ENCODE results near the gene MC4R. TPM values are rescaled to one million over a fixed set of nuclear protein-coding genes. Genes with fewer than 3 reads are reported as not detected.
"Not testable (repeated sequence)": the region's sequence is repeated elsewhere in the genome, so short reads cannot be mapped to it uniquely, and the experiment has no call there.

The MC4R gene
- polyA plus RNA-seq (ENCODE audit: insufficient read length) = 0.16 TPM

DNA sequence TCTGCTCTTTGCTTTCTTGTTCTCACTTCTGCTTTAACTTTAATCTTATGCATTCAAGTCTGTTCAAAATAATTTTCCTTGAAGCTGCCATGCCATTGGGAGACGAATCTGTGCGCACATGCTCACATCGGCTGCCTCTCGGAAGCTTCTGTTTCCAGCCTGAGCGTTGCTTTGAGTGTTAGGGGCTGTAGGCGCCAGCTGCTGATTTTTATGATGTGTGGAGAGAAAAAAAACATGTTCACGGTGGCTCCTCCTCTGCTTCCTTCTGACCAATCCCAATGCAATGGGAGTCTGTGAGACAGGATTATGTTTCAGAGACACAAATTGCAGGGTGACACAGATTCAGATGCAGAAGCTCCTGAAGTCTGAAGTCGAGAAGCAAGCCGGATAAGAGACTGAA, at the start of gene MC4R:
TSS of gene MC4R (minus strand) at position 180 of the 400 bp plus-strand sequence. CDS start 426 bp downstream, outside the sequence.
- peak; percentile 40 for DNase-seq (ENCODE audit: low read depth)

DNA sequence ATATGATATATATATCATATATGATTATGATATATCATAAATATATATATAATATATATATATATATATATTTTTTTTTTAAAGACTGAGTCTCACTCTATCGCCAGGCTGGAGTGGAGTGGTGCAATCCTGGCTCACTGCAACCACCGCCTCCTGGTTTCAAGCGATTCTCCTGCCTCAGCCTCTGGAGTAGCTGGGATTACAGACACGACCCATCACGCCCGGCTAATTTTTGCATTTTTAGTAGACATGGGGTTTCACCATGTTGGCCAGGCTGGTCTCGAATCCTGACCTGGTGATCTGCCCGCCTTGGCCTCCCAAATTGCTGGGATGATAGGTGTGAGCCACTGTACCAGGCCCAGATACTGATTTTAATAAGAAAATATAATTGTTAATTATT, 49.7 kb upstream of the MC4R start:
- DNase-seq (ENCODE audit: low read depth) = not testable (repeated sequence)

DNA sequence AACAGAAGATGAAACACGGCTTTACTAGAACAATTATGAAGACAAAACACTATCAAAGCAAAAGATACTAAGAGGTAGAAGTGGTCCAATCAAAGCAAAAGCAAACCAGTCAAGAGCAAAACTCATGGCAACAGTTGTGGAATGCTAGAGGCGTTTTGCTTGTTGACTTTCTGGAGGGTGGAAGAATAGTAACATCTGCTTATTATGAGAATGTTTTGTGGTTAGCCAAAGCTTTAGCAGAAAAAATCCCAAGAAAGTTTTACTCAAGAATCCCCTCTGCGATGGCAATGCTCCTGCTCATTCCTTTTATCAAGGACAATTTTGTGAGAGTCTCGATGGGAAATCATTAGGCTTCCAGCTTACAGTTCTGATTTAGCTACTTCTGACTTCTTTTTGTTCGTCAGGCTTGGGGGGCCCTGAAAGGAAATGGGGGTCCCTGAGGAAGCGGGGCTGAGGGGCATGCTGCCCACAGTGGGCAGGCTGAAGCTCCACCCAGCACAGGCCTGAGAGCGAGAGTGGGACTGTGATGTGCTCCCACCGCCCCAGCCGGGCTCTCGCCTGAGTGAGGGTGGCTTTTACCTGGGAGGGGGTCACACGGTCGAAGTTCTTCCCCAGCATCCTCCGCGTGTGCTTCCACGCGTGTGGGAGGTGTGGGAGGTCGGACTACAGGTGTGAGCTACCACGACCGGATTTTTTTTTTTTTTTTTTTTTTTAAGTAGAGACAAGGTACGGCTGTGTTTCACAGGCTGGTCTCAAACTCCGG, 49.0 kb upstream of the MC4R start:
- no peak for DNase-seq (ENCODE audit: low read depth)

DNA sequence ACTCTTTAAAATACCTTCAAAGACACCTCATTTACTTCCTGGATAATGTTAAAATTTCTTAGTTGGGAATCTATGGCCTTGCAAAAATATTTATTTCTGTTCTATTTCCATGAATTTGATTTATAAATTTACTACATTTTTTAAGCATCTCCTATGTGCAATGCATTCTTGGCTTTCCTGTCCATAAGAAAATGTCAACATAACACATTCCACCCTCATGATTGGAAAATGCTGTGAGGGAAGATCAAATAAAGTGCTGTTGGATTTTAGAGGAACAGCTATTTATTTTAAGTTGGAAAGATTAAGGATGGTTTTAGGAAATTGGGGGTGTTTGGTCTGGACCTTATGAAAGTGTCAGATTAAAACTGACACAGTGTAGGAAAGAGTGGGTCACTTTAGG, 45.4 kb upstream of the MC4R start:
- DNase-seq (ENCODE audit: low read depth) = no peak

DNA sequence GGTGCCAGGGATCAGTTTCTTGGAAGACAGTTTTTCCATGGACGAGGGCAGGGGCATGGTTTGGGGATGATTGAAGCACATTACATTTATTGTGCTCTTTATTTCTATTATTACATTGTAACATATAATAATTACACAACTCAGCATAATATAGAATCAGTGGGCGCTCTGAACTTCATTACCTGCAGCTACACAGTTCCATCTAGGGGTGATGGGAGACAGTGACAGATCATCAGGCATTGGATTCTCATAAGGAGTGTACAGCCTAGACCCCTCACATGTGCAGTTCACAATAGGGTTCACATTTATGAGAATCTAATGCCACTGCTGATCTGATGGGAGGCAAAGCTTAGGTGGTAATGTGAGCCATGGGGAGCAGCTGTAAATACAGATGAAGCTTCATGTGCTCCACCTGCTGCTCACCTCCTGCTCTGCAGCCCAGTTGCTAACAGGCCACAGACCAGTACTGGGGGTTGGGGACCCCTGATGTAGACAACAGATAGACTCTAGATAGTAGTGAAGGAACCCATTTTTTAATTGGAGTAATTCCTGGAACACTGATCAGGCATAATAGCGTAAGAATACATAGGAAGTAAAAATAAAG, 41.5 kb upstream of the MC4R start:
- DNase-seq (ENCODE audit: low read depth) = no peak

DNA sequence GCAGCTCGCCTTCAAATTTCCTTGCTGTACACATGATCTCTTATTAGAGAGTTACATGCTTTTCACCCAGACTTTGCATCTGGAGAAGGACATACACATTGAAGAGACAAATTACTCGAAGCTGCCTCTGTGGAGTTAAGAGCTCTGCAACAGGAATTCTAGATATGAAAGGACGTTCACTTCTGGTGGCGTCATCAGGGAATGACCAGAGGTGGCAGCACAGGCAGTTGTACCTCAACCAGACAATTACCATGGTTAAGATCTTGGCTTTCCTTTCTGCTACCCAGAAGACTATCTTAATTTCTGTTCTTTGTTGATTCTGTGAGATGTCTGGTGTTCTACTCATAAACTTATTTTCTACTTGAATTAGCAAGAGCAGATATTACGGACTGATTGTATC, 39.1 kb upstream of the MC4R start:
- no peak for DNase-seq (ENCODE audit: low read depth)

DNA sequence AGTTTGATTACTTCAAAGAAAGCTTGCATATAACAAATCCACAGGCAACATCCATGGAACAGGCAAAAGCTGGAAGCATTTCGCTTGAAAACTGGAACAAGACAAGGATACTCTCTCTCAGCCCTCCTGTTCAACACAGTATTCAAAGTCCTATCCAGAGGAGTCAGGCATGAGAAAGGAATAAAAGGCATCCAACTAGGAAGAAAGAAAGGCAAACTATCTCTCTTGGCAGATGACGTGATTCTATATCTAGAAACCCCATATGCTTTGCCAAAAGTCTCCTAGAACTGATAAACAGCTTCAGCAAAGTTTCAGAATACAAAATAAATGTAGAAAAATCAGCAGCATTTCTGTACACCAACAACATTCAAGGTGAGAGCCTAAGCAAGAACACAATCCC, 34.1 kb upstream of the MC4R start:
- DNase-seq (ENCODE audit: low read depth) = no peak

DNA sequence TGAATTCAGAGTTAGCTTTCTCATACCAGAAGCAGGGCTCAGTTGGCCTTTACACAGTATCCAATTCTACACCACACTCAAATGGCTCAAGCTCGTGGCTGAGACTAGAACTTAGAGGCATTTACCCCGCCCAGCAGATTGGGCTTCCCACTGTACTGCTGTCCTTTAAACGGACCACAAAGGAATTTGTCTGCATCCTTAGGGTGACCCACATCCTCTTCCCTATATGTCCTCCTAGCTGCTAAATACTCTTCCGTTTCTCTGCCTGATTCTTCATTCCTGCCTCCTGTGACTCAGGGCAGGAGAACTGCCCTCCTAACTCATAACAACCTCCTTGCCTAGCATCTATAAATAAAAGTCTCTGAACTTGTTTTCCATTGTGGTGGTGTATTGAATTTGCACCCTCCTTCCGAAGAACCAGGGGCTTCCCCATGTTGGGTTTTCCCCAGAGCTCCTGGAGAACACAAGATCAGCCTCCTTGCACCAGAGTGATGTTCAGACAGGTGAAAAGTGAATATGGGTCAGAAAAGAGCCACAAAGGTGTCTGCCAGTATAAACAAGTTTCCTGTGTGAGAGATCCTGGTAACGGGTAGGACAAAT, 32.0 kb upstream of the MC4R start:
- no peak for DNase-seq (ENCODE audit: low read depth)

DNA sequence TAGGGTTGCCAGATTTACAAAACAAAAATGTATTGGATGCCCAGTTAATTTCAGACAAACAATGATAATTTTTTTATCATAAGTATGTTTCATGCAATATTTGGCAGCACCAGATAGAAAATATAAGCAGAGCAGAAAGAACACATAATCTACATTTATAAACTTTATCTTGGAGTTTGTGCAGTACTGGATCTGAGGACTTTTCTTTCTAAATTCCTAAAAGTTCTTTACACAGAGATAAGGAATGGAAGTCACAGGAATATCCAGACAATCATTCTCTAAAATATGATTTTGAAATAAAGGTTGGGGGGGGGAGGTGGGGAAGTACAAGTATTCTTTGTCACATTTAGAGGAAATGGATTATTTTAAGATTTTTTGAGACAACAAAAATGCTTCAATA, 28.8 kb upstream of the MC4R start:
- DNase-seq (ENCODE audit: low read depth) = no peak

DNA sequence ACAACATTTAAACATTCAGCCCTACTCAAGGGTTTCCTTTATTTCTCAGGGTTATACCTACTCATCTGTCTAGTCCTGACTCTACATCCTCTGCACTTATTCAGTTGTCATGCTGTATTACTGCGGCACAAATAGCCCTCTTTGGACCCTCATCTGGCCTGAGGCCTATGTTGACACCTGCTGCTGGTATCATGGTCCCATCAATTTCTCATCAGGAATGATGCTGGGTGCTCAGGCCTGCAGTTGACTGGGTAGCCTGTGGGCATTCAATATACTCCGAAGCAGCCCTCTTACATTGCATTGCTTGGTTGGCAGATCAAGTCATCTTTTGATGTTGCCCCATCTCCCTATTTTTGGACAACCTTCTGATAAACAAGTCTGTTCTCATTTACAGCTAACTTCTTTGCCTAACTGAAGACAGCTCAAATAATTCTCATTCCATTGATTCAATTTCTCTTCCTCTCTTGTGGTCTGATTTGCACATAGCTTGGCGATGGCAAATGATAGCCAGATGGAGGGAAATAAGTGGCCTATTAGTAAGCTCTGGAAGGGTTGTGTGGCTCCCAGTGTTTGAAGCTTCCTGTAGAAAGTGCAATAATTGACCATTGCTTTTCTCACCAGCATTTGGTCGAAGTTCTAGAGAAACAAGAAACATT, 19.1 kb upstream of the MC4R start:
- DNase-seq (ENCODE audit: low read depth) = no peak

DNA sequence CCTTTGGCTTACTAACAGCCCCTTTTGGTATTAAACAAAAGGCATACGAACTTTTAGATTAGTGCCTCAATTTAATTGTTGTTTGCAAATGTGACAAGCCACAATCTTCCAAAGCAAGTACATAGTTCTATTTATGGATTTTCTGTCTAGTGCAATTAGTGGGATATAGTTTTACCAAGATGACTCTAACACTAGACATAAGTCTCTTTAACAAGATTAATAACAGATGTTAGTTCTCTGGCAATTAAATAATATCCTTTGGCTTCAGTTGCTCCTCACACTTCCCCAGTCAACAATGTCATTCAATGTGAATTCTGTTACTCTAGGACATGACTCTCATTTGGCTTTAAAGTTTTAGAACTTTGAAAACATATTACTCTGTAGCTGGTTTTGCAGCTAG, 16.7 kb upstream of the MC4R start:
- no peak for DNase-seq (ENCODE audit: low read depth)

DNA sequence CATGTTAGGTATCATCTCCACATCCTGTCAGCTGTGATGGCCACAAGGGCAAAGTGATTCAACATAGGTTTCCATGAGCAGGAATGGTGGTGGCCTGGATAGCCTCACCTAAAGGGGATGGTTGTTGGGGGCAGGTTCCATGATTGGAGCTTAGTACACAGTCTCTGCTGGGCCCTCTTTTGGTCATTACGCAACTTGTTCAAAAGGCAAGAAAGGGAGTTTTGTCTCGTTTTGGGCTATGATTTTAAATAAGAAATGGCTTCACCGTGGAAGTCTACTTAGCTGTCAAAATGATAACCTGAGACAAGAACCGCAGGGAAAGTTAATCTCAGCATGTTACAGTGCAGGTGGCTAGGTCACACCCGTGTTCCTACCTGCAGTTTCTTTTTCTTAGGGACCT, 13.1 kb upstream of the MC4R start:
- DNase-seq (ENCODE audit: low read depth) = no peak

DNA sequence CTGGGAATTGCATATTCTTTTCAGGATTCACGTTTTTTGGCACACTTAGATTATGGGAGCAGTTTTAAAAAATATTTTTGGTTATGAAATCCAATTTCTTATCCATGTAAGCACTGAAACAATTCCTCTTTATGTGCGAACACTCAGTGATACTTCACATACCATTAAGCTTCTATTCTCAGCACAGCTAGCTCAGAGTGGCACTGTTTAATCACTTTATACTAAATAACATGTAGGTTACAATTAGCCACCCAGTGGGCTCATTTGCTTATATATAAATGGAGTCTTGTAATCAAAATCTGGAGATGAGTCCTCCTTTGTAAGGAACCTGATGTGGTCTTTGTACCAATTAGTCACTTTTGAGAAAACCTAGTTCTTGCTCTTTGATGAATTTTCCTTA, 11.3 kb upstream of the MC4R start:
- no peak for DNase-seq (ENCODE audit: low read depth)

DNA sequence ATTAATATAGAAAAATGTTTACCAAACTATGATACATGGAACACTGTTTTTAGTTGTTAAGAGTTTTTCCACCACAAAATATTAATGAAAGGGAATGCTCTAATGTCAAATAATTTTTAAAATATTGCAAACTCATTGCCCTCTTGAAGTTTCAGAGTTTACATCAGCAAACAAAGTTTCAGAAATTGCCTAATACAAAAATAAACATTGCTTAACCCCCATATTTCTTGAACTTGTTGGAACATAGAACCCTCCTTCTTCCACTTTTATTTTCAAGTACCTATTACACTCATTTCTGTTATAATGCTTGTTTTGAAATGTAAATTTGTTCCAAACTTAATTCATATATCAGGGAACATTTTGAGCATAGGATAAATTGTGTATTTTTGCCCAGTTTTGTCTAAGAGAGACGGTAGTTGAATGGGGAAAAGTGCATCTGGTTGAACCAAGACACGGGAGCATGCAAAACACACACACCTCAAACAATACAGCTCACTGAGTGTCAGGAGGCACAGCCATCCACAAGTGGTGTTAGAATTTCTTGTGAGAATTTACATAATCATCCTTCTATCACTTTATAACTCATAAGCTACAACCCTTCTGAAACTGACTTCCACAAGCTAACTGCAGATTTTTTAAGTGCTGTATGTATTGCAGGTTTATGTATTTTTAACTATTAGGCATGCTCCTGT, 5.3 kb upstream of the MC4R start:
- no peak for DNase-seq (ENCODE audit: low read depth)

DNA sequence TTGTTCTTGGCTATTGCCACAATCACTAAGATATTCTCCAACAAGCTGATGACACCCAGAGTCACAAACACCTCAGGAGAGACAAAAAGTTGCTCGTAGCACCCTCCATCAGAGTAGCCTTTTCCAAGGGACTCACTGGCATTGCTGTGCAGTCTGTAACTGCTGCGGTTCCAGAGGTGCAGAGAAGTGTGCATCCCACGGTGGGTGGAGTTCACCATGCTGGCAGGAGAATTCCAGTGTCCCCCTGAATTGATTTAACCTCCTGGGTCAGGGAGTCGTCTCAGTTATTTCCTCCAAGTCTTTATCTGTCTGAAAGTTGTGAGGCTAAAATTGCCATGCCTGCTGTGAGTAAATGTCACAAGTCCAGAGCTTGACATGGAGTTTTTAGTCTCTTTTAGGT, 443 bp downstream of the MC4R start:
- no peak for DNase-seq (ENCODE audit: low read depth)

DNA sequence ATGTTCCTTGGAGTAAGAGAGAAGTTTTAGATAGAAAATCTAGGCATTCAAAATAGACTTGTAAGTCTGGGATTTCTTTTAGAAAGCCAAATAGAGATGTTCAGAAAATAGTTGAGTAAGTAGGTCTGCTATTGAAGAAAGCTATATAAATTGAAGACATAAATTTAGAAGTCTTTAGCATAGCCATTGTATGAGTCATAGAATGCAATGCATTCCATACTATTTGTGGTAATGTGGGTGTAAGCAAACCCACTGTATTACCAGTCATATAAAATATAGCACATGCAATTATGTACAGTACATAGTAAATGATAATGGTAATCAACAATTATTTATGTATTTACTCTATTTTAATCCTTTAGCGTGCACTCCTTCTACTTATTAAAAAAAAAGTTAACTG, 14.1 kb downstream of the MC4R start:
- DNase-seq (ENCODE audit: low read depth) = no peak

DNA sequence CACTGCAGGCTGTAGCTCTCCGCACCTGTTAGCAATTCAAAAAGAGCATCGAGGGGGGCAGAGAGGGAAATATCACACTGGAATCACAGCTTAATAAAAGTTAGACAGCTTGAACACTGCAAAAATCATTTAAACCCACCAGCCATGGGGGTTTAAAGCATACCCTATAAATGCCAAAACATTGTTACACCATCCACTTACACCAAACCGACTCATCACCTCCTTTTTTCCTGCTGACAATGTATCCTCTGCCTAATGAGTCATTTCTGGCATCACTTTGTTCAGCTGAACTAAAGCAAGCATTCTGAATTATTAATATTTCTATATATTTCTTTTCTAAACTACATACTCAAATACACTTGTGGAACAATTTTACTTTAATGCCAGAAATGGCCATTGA, 21.6 kb downstream of the MC4R start:
- no peak for DNase-seq (ENCODE audit: low read depth)

DNA sequence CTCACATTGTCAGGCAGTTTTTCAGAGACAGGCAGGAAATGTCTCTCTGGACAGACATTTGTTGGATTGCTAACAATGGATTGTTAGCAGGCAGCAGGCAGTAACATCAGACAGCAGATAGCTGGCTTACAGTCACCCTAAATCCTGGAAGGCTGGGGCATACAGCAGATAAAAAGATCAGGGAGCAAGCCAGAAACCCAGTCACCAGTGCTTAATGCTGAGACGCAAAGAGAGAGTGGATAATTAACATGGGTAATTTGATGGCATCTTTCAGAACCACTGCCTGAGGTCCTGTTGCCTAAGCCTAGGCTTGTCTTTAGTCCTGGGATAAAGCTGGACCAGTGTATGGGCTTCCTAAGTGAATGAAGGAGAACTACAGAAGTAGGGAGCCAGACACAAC, 22.4 kb downstream of the MC4R start:
- DNase-seq (ENCODE audit: low read depth) = no peak

DNA sequence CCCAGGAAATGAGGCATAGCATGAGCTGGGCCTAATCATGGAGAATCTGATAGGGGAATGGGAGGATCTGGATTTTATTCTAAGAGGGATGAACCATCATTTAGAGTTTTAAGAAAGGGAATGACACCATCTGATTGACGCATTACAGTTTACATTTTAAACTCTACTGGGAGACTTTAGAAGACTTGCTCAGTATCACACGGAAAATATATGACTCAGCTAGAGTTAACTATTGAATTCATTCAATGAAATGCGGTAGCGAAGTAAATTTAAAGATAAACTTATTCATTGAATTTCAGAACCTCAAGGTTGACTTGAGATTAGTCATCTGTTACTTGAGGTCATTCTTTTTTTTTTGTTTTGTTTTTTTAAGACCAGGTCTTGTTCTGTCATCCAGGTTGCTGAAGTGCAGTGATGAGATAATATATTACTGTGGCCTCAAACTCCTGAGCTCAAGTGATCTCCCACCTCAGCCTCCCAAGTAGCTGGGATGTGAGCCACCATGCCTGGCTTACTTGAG, 25.0 kb downstream of the MC4R start:
- no peak for DNase-seq (ENCODE audit: low read depth)

DNA sequence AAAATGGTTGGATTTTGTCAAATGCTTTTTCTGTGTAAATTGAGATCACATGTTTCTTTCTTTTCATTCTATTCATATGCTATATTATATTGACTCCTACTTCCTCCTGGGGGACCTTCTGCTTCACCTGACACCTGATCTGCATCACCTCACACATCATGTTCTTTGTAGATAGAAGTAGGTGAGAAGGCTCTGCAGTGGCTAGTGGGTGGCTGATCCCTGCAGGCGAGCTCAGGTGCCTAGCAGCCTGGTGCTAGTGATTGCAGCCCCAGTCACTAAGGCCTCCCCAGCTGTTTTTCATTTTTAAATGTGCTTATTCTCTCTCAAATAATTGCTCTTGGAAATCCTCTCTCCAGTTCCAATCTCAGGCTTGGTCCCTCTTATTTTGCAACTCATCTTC, 33.6 kb downstream of the MC4R start:
- no peak for DNase-seq (ENCODE audit: low read depth)

DNA sequence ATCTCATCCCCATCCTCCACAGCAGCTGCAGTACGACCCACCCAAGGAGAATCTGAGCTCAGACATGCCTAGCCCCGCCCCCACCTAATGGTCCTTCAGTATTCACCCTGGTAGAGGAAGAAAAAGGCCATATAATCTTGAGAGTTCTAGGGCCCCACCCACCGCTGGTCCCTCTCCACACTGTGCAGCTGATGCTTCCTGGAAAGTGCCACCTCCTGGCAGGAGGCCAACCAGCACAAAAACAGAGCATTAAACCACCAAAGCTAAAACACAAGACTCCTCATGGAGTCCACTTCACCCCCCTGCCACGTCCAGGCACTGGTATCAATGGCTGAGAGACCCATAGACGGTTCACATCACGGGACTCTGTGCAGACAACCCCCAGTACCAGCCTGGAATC, 40.7 kb downstream of the MC4R start:
- no peak for DNase-seq (ENCODE audit: low read depth)

DNA sequence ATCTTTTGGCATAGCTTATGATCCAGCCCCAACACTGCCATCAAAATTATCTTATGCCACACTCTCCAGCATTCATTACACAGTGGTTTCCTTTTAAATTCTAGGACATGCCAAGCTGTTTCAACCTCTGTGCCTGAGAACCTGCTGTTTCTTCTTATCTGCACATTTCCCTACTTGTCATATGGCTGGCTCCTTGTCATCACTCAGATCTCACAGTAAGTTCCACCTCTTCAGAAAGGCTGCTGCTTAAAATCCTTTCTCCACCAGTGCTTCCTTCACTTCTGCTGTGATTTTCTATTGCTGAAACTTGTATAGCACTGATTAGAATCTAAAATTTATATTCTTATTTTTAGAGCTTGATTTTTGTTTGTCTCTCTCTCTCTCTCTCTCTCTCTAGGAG, 43.4 kb downstream of the MC4R start:
- DNase-seq (ENCODE audit: low read depth) = no peak
